ENCODE measurements around the gene EFNA4. TPM values are rescaled to one million over a fixed set of nuclear protein-coding genes. Genes with fewer than 3 reads are reported as not detected.

The EFNA4 gene
- total and polyA plus RNA-seq, 9 of the 15 experiments (the other 6 are each of a cell fraction or from before 2014, with no cell fraction given) = 0.68 to 7.4 (median 6.1) TPM

GRCh38 chr1:155051342-155051776 lies 12.2 kb upstream of the EFNA4 start (continued):
- TF ChIP-seq PRDM10 (IDR thresholded peaks at IDR 0.05; ENCODE audit: partially characterized antibody) = no peak
- no peak for TF ChIP-seq LCOR (CRISPR knock-in tag; IDR thresholded peaks at IDR 0.05)
- TF ChIP-seq RBM22 (IDR thresholded peaks at IDR 0.05; ENCODE audit: low read depth, low read length, poor library complexity, severe bottlenecking) = no peak
- TF ChIP-seq HDAC6 (IDR thresholded peaks at IDR 0.05; ENCODE audit: low read depth, low read length) = no peak
- no peak for TF ChIP-seq TAF9B (IDR thresholded peaks at IDR 0.05; ENCODE audit: partially characterized antibody)
- no peak for TF ChIP-seq RNF219 (CRISPR knock-in tag; IDR thresholded peaks at IDR 0.05)
- TF ChIP-seq EHMT2 (IDR thresholded peaks at IDR 0.05) = no peak
- TF ChIP-seq CGGBP1 (CRISPR knock-in tag; IDR thresholded peaks at IDR 0.05) = no peak
- TF ChIP-seq POLR2AphosphoS5 (IDR thresholded peaks at IDR 0.05; ENCODE audit: control insufficient read depth, insufficient read depth, low read depth, low read length) = 0 out of 2 replicates have a peak, but pooled peaks have one; percentile 27
- TF ChIP-seq HDAC1 (IDR thresholded peaks at IDR 0.05) = no peak
- TF ChIP-seq SAP30 (IDR thresholded peaks at IDR 0.05; ENCODE audit: borderline replicate concordance, insufficient read depth, low read depth, low read length, poor library complexity, severe bottlenecking) = peak; percentile 31
- TF ChIP-seq FOSL1 (tag; conservative IDR thresholded peaks at IDR 0.05) = no peak
- TF ChIP-seq RREB1 (CRISPR knock-in tag; IDR thresholded peaks at IDR 0.05) = no peak
- no peak for TF ChIP-seq ZNF695 (CRISPR knock-in tag; IDR thresholded peaks at IDR 0.05)
- no peak for TF ChIP-seq GABPA (tag; conservative IDR thresholded peaks at IDR 0.05; ENCODE audit: low read depth)
- no peak for TF ChIP-seq RUNX1 (IDR thresholded peaks at IDR 0.05; ENCODE audit: low read depth)
- no peak for TF ChIP-seq GABPB1 (CRISPR knock-in tag; IDR thresholded peaks at IDR 0.05)

All from K562 (cell line).